ENCODE results near the gene CCL20.

- no peak for TF ChIP-seq EZH2 (IDR thresholded peaks at IDR 0.05; ENCODE audit: borderline replicate concordance, low read length)
- TF ChIP-seq, protein P1, sequence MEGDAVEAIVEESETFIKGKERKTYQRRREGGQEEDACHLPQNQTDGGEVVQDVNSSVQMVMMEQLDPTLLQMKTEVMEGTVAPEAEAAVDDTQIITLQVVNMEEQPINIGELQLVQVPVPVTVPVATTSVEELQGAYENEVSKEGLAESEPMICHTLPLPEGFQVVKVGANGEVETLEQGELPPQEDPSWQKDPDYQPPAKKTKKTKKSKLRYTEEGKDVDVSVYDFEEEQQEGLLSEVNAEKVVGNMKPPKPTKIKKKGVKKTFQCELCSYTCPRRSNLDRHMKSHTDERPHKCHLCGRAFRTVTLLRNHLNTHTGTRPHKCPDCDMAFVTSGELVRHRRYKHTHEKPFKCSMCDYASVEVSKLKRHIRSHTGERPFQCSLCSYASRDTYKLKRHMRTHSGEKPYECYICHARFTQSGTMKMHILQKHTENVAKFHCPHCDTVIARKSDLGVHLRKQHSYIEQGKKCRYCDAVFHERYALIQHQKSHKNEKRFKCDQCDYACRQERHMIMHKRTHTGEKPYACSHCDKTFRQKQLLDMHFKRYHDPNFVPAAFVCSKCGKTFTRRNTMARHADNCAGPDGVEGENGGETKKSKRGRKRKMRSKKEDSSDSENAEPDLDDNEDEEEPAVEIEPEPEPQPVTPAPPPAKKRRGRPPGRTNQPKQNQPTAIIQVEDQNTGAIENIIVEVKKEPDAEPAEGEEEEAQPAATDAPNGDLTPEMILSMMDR (conservative IDR thresholded peaks at IDR 0.05 in 1 of 2, IDR thresholded peaks at IDR 0.05 in 1 of 2; ENCODE audit: extremely low read depth in 1 of 2, insufficient read depth in 1 of 2, low read depth in 1 of 2, low read length in 2 of 2), result no peak
Observed at GRCh38 chr2:227819398-227819697, 5.7 kb downstream of the CCL20 start.
